MM.1S (cell line): ENCODE measurements around the gene PRMT5.

Experiments
- DNase-seq: peaks from one replicate; pipeline ENCODE4 v3.0.0-alpha.2; 2015
- H2AFZ ChIP-seq: fragments of 300-600 bp; sonication (generic); 2 replicates; pipeline ENCODE4 v1.6.0; 2016; ENCODE audit warnings: antibody characterized with exemption, low read length
- H3F3A ChIP-seq: fragments of 300-600 bp; sonication (generic); 2 replicates; pipeline ENCODE4 v1.6.1; 2016; ENCODE audit warnings: mild to moderate bottlenecking, antibody characterized with exemption, low read length, moderate library complexity, mixed read lengths; ENCODE audit not compliant: insufficient read depth
- H3K27ac ChIP-seq: fragments of 300-600 bp; sonication (generic); 2 replicates; pipeline ENCODE4 v1.5.1; 2016; ENCODE audit warnings: mild to moderate bottlenecking, low read length
- H3K27me3 ChIP-seq: fragments of 300-600 bp; sonication (generic); replicated peaks from 2 replicates; pipeline ENCODE4 v1.6.0; 2016; ENCODE audit warnings: low read length; ENCODE audit not compliant: insufficient read depth
- H3K36me3 ChIP-seq: fragments of 300-600 bp; sonication (generic); replicated peaks from 2 replicates; pipeline ENCODE4 v1.6.1; 2016; ENCODE audit warnings: mild to moderate bottlenecking, low read length, mixed read lengths; ENCODE audit not compliant: insufficient read depth
- H3K4me1 ChIP-seq: fragments of 300-600 bp; sonication (generic); 2 replicates; pipeline ENCODE4 v1.6.1; 2016; ENCODE audit warnings: low read length, mixed read lengths
- H3K4me2 ChIP-seq: fragments of 300-600 bp; sonication (generic); 2 replicates; pipeline ENCODE4 v1.6.0; 2016; ENCODE audit warnings: low read depth, low read length
- H3K4me3 ChIP-seq: fragments of 300-600 bp; sonication (generic); 2 replicates; pipeline ENCODE4 v1.5.1; 2016; ENCODE audit warnings: low read length, mixed read lengths
- H3K79me2 ChIP-seq: fragments of 300-600 bp; sonication (generic); 2 replicates; pipeline ENCODE4 v1.6.1; 2016; ENCODE audit warnings: mixed run types, low read length, mixed read lengths
- H3K9ac ChIP-seq: fragments of 300-600 bp; sonication (generic); 2 replicates; pipeline ENCODE4 v1.6.1; 2016; ENCODE audit warnings: low read length, mixed read lengths
- H3K9me2 ChIP-seq: fragments of 300-600 bp; sonication (generic); replicated peaks from 2 replicates; pipeline ENCODE4 v1.6.1; 2016; ENCODE audit warnings: mild to moderate bottlenecking, low read length, mixed read lengths; ENCODE audit not compliant: insufficient read depth
- H3K9me3 ChIP-seq: fragments of 300-600 bp; sonication (generic); replicated peaks from 2 replicates; pipeline ENCODE4 v1.6.1; 2016; ENCODE audit warnings: mild to moderate bottlenecking, low read length, mixed read lengths; ENCODE audit not compliant: insufficient read depth
- H4K20me1 ChIP-seq: fragments of 300-600 bp; sonication (generic); 2 replicates; pipeline ENCODE4 v1.6.1; 2016; ENCODE audit warnings: mild to moderate bottlenecking, low read length, moderate library complexity, mixed read lengths; ENCODE audit not compliant: insufficient read depth
- EZH2 ChIP-seq: fragments of 300-600 bp; sonication (generic); optimal IDR thresholded peaks from 2 replicates; pipeline ENCODE3; 2017; ENCODE audit warnings: low read depth, mild to moderate bottlenecking, antibody characterized with exemption, low read length, mixed read lengths
- EZH2phosphoT487 ChIP-seq: fragments of 300-600 bp; sonication (generic); IDR thresholded peaks from 2 replicates; pipeline ENCODE4 v1.6.1; 2018; ENCODE audit warnings: antibody characterized with exemption, low read length
- TF ChIP-seq, protein P1 (sequence below): fragments of 300-600 bp; sonication (generic); IDR thresholded peaks from 2 replicates; pipeline ENCODE4 v1.5.1; 2016; ENCODE audit warnings: antibody characterized with exemption, low read length, mixed read lengths

Gene PRMT5

DNA sequence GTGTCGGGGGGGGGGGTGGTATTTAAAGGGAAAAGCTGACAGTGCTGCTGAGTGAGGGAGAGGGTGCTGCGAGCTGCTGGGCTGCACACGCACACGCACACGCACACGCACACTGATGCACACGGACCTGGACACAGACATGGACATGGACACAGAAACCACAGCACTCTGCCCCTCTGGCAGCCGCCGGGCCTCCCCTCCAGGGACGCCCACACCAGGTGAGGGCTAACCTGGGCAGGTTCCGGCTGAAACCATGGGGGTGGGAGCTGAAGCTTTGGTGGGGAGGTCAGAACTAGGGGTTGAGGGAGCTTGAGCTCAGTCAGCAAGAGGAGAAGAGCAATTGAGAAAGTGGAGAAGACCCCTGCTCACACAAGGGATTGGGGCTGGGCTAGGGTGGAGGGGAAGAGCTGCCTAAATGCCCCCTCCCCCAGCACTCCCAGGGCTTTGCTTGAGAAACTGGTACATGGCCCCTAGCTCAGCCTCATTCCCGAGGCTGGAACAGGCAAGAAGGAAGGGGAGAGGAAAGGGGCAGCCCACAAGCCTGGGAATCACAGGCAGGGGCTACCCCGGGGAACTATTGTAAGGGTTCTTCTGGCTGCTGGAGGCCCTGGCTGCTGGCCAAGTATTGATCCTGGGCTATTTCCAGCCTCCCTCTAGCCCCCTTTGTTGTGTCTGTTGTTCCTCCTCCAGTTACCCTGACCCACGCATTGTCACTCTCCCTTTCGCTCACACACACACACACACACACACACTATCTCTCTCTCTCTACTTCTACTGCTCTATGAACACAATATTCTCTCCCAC is 45.8 kb downstream of the PRMT5 start, which contains the start of gene REM2:
REM2 (plus strand) TSS at position 50 of the 804 bp plus-strand sequence; CDS start at position 116, 66 bp downstream.
- TF ChIP-seq EZH2phosphoT487 (no peak), EZH2 (no peak)
- TF ChIP-seq, protein P1, sequence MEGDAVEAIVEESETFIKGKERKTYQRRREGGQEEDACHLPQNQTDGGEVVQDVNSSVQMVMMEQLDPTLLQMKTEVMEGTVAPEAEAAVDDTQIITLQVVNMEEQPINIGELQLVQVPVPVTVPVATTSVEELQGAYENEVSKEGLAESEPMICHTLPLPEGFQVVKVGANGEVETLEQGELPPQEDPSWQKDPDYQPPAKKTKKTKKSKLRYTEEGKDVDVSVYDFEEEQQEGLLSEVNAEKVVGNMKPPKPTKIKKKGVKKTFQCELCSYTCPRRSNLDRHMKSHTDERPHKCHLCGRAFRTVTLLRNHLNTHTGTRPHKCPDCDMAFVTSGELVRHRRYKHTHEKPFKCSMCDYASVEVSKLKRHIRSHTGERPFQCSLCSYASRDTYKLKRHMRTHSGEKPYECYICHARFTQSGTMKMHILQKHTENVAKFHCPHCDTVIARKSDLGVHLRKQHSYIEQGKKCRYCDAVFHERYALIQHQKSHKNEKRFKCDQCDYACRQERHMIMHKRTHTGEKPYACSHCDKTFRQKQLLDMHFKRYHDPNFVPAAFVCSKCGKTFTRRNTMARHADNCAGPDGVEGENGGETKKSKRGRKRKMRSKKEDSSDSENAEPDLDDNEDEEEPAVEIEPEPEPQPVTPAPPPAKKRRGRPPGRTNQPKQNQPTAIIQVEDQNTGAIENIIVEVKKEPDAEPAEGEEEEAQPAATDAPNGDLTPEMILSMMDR, result no peak
- no peaks in the 10 kb centered on the region for H3K9me3 ChIP-seq
- no peak within 1 kb of the TSS for H3K9ac ChIP-seq
- no peaks in the 10 kb centered on the region for H3K27me3 ChIP-seq
- H3K36me3 ChIP-seq, result no peaks in the 10 kb centered on the region
- H3K4me1 ChIP-seq, result peaks cover 5% of the 10 kb centered on the region; the same call in 1 of the 2 replicates
- H3K27ac ChIP-seq, result no peak within 1 kb of the TSS
- H2AFZ ChIP-seq, result no peak within 1 kb of the TSS
- H3K79me2 ChIP-seq, result no peaks in the 10 kb centered on the region
- H3K4me2 ChIP-seq, result no peak within 1 kb of the TSS
- peaks cover 21% of the 10 kb centered on the region for H3F3A ChIP-seq
- no peaks in the 10 kb centered on the region for H3K9me2 ChIP-seq
- no peak for DNase-seq
- H3K4me3 ChIP-seq, result no peak within 1 kb of the TSS
- no peaks in the 10 kb centered on the region for H4K20me1 ChIP-seq

DNA sequence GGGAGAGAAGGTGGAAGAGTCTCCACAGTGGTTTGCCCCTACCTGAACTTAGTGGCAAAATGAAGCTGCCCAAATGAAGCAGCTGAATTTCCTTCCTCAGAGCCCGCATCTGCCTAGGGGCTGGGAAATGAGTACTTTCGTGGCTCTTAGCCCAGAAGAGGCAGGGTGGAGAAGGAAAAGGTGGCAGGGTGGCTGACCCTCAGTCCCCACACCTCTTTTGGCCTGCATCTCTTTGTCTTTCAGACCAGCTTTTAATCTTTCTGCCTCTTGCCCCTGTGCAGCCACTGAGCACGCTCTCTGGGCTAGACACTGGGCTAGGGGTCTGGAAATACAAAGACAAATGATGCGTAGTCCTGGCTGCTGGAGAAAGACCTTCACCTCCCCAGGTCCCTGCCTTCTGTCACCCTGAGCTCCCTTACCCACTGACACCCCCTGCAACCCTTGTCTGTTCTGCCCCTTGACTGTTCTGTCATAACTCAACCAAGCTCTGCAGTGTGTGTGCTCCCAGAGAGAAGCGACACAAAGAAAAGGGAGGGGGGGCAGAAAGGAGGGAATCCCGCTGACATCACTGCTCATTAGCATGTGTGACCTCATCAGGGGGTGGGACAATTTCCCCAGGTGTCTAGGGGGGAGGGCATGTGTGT is 46.5 kb downstream of the PRMT5 start:
- no peak for DNase-seq
- Histone ChIP-seq H3F3A (peaks cover 14% of the 10 kb centered on the region), H3K9me3 (no peaks in the 10 kb centered on the region), H3K4me2 (no peak overlapping the region), H3K79me2 (no peaks in the 10 kb centered on the region), H3K4me1 (peaks cover 5% of the 10 kb centered on the region; the same call in 1 of the 2 replicates), H3K27me3 (no peaks in the 10 kb centered on the region), H2AFZ (no peak overlapping the region), H3K27ac (no peak overlapping the region), H3K9ac (no peak overlapping the region), H3K36me3 (no peaks in the 10 kb centered on the region), H3K4me3 (no peak overlapping the region), H3K9me2 (no peaks in the 10 kb centered on the region), H4K20me1 (no peaks in the 10 kb centered on the region)
- TF ChIP-seq, protein P1, result no peak
- TF ChIP-seq EZH2phosphoT487 (no peak), EZH2 (no peak)

DNA sequence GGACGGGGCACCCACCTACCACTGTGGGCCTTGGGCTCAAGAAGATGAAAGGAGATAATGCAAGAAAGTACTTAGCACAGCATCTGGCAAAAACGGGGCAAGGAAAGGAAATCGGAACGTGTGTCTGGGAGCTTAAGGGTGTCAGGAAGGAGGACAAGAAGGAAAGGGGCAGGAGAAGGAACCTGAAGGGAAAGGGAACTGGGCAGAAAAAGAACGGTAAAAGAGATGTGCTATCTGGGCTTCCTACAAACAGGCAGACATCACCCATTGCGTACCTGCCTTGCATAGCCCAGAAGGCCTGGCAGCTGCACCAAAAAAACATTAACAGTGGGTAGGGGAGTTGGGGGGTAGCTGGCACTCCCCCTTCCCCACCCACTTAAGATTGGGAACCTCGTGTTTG is 47.1 kb downstream of the PRMT5 start:
- H3K9ac ChIP-seq, result no peak overlapping the region
- TF ChIP-seq, protein P1, result no peak
- TF ChIP-seq EZH2phosphoT487, result no peak
- TF ChIP-seq EZH2, result no peak
- H4K20me1 ChIP-seq, result no peaks in the 10 kb centered on the region
- no peak overlapping the region for H3K4me3 ChIP-seq
- no peak for DNase-seq
- peaks cover 10% of the 10 kb centered on the region for H3F3A ChIP-seq
- H3K79me2 ChIP-seq, result no peaks in the 10 kb centered on the region
- no peaks in the 10 kb centered on the region for H3K9me2 ChIP-seq
- H3K27me3 ChIP-seq, result no peaks in the 10 kb centered on the region
- no peaks in the 10 kb centered on the region for H3K9me3 ChIP-seq
- H3K4me1 ChIP-seq, result peaks cover 5% of the 10 kb centered on the region; the same call in 1 of the 2 replicates
- no peaks in the 10 kb centered on the region for H3K36me3 ChIP-seq
- H3K27ac ChIP-seq, result no peak overlapping the region
- no peak overlapping the region for H2AFZ ChIP-seq
- no peak overlapping the region for H3K4me2 ChIP-seq
